ENCODE data around the gene CIDEA. TPM values are rescaled to one million over a fixed set of nuclear protein-coding genes. Genes with fewer than 3 reads are reported as not detected.

The CIDEA gene
- polyA plus RNA-seq, 1 experiment: 0.17 TPM

DNA sequence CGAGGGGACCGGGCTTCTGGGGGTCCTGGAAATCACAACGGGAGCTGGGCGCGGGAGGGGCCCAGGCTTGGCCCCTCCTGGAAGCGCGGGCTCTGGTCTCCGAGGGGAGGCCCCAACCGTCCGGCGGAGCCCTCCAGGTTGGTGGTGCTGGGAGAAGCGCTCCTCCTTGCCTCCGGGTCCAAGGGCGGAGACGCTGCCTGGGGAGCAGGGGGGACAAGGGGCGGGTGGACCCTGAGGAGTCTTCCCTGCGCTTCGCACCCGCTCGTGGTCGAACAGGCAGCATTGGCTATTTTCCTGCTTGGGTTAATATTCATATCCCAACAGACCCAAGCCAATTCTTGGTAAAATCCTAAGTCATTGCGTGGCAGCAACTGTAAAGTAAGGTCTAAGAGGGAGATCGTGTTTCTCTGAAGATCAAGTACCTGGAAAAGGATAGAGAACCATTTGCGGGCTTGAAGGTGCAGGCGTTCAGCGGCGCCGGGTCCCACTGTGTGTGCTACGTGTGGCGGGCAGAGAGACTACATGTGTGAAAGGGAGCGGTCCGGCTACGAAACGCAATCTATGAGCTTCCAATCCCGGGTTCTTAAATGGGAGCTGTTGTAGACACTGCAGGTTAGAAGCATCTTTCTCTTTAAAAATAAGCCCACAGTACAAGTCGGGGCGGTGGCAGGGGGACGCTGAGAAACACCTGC, 805 bp downstream of the CIDEA start:
- ChIA-PET CTCF (interaction anchor here (1.2 kb wide), 1 partner anchor 8 kb away, joined by 3 read pairs; no protein-coding TSS in a partner anchor), POLR2A (no interaction called here)
- H3K4me3 ChIP-seq (ENCODE audit: low read depth, low read length): no peak overlapping the region
- no peak overlapping the region for H3K27ac ChIP-seq (ENCODE audit: low read depth, low read length)
- no peak for DNase-seq (ENCODE audit: low read depth, low spot score)
- no peaks in the 10 kb centered on the region; the same call in 1 of the 2 replicates for H3K9me3 ChIP-seq (ENCODE audit: control insufficient read depth, insufficient read depth, low read length)
- TF ChIP-seq, protein P1, sequence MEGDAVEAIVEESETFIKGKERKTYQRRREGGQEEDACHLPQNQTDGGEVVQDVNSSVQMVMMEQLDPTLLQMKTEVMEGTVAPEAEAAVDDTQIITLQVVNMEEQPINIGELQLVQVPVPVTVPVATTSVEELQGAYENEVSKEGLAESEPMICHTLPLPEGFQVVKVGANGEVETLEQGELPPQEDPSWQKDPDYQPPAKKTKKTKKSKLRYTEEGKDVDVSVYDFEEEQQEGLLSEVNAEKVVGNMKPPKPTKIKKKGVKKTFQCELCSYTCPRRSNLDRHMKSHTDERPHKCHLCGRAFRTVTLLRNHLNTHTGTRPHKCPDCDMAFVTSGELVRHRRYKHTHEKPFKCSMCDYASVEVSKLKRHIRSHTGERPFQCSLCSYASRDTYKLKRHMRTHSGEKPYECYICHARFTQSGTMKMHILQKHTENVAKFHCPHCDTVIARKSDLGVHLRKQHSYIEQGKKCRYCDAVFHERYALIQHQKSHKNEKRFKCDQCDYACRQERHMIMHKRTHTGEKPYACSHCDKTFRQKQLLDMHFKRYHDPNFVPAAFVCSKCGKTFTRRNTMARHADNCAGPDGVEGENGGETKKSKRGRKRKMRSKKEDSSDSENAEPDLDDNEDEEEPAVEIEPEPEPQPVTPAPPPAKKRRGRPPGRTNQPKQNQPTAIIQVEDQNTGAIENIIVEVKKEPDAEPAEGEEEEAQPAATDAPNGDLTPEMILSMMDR (IDR thresholded peaks at IDR 0.05; ENCODE audit: low read depth, low read length): no peak
- H3K27me3 ChIP-seq (ENCODE audit: control insufficient read depth, insufficient read depth, low read length): peaks cover 46% of the 10 kb centered on the region

DNA sequence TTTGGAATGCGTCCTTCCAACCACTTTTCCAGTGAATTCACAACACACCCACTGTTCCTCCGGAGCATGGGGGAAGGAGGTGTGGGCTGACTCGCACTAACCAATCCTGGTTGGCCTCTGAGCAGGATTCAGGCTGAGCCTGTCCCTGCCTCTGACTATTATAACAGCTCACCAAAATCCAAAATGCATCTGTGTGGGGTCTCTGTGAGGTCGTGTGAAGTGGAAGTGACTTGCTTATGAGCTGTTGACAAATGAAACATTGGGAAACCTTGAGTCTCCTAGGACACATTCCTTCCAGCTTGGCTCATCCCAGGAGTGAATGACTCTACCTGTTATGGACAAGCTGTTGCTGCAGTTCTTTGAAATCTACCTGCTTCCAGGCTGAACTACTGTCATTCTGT, 1.5 kb downstream of the CIDEA start:
- no peak for DNase-seq (ENCODE audit: low read depth, low spot score)
- ChIA-PET CTCF (interaction anchor here (1.2 to 2.5 kb wide), 2 partner anchors 9 to 16 kb away, joined by 3 to 25 read pairs; no protein-coding TSS in a partner anchor), POLR2A (no interaction called here)
- H3K4me3 ChIP-seq (ENCODE audit: low read depth, low read length): no peak overlapping the region
- H3K27ac ChIP-seq (ENCODE audit: low read depth, low read length): no peak overlapping the region
- H3K27me3 ChIP-seq (ENCODE audit: control insufficient read depth, insufficient read depth, low read length): peaks cover 46% of the 10 kb centered on the region
- H3K9me3 ChIP-seq (ENCODE audit: control insufficient read depth, insufficient read depth, low read length): no peaks in the 10 kb centered on the region; the same call in 1 of the 2 replicates
- TF ChIP-seq, protein P1 (IDR thresholded peaks at IDR 0.05; ENCODE audit: low read depth, low read length): no peak

DNA sequence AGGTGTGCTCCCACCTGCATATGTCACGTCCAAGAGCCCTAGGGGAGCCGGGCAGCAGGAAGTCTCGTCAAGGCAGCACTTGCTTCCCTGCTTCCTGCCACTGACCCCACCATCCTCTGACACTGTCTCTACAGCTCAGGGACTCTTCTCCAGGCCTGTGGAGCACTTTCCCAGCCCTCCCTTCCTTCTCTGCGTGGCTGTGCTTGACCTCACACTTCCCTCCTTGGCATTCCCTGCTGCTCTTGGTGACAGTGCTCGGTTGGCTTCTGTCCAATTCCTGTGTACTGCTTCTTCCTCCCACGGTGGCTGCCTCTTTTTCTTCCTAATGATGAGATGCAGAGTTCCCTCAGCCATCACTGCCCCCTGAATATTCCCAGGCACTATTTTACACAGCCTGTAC, 2.8 kb downstream of the CIDEA start:
- H3K27ac ChIP-seq (ENCODE audit: low read depth, low read length): no peak overlapping the region
- ChIA-PET POLR2A (no interaction called here), CTCF (interaction anchor here (1.0 to 2.5 kb wide), 2 partner anchors 15 to 20 kb away, joined by 7 to 25 read pairs; no protein-coding TSS in a partner anchor)
- no peaks in the 10 kb centered on the region; the same call in 1 of the 2 replicates for H3K9me3 ChIP-seq (ENCODE audit: control insufficient read depth, insufficient read depth, low read length)
- no peak overlapping the region for H3K4me3 ChIP-seq (ENCODE audit: low read depth, low read length)
- H3K27me3 ChIP-seq (ENCODE audit: control insufficient read depth, insufficient read depth, low read length): peaks cover 39% of the 10 kb centered on the region
- TF ChIP-seq, protein P1 (IDR thresholded peaks at IDR 0.05; ENCODE audit: low read depth, low read length): no peak
- no peak for DNase-seq (ENCODE audit: low read depth, low spot score)

DNA sequence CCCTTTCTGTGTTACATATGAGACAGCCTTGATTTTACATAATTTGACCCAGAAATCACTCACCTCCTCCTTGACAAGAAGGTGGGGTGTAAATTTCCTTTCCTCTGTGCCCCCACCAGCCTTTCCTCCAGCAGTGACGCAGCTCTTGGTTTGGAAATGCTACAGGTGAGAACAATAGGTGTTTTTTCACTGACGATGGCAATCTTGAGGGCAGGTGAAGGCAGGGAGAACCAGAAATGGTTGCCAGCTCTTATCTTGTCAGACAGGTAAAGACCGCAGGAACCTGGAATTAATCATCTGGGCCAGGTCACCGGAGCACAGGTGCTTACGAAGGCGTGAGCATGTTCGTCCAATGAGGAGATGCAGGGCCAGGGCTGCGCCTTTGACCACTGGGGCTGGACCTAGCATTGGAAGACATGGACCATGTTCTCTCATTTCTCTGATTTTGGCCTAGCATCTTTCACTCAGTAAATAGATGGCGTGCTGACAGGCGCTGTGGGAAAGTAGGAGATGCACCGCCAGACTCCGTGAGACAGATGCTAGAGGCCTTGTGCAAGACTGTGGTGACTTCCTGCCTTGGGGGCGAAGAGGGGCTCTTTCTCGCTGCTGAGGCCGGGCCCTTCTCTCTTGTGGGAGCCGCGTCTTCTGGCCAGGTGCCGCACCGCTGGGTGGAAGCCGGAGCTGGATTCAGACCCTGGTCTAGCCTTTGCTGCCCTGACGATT, 4.0 kb downstream of the CIDEA start:
- no peaks in the 10 kb centered on the region; the same call in 1 of the 2 replicates for H3K9me3 ChIP-seq (ENCODE audit: control insufficient read depth, insufficient read depth, low read length)
- H3K27me3 ChIP-seq (ENCODE audit: control insufficient read depth, insufficient read depth, low read length): peaks cover 30% of the 10 kb centered on the region
- H3K4me3 ChIP-seq (ENCODE audit: low read depth, low read length): no peak overlapping the region
- TF ChIP-seq, protein P1 (IDR thresholded peaks at IDR 0.05; ENCODE audit: low read depth, low read length): no peak
- DNase-seq (ENCODE audit: low read depth, low spot score): no peak
- no peak overlapping the region for H3K27ac ChIP-seq (ENCODE audit: low read depth, low read length)
- POLR2A ChIA-PET: no interaction called here
- CTCF ChIA-PET: interaction anchor here (2.5 to 4.2 kb wide), 2 partner anchors 13 to 14 kb away, joined by 21 to 25 read pairs; no protein-coding TSS in a partner anchor
